Measurements from ENCODE around the gene SLC2A13.

- no peak for TF ChIP-seq POLR2A (IDR thresholded peaks at IDR 0.05)
- no peak for TF ChIP-seq CTCF (IDR thresholded peaks at IDR 0.05)
Observed at GRCh38 chr12:40034156-40034555, 71.7 kb downstream of the SLC2A13 start.

Measured in lower leg skin (tissue), 3 donors.